ENCODE measurements around the gene MCRIP2.

Gene MCRIP2

GRCh38 chr16:692356-693108 lies 50.9 kb downstream of the MCRIP2 start:
- DNase-seq (ENCODE audit: extremely low read depth, insufficient read length) = no peak
- H3K36me3 ChIP-seq (ENCODE audit: control insufficient read depth, insufficient read depth, low read length) = peaks cover 2% of the 10 kb centered on the region
- no peak for TF ChIP-seq CTCF (IDR thresholded peaks at IDR 0.05; ENCODE audit: insufficient read depth, low read length, poor library complexity, severe bottlenecking)

GRCh38 chr16:693364-693763 lies 51.7 kb downstream of the MCRIP2 start:
- DNase-seq (ENCODE audit: extremely low read depth, insufficient read length) = no peak
- Histone ChIP-seq H3K36me3 (ENCODE audit: control insufficient read depth, insufficient read depth, low read length) (no peaks in the 10 kb centered on the region), H3K27me3 (replicated peaks; ENCODE audit: control insufficient read depth, insufficient read depth, low read length) (no peaks in the 10 kb centered on the region; the same call in 1 of the 2 replicates), H3K4me3 (replicated peaks; ENCODE audit: low read depth, low read length) (no peak overlapping the region)
- TF ChIP-seq CTCF (IDR thresholded peaks at IDR 0.05; ENCODE audit: insufficient read depth, low read length, poor library complexity, severe bottlenecking) = no peak

More at GRCh38 chr16:692356-693108, 50.9 kb downstream of the MCRIP2 start:
- Histone ChIP-seq H3K27me3 (replicated peaks; ENCODE audit: control insufficient read depth, insufficient read depth, low read length) (no peaks in the 10 kb centered on the region; the same call in 1 of the 2 replicates), H3K4me3 (replicated peaks; ENCODE audit: low read depth, low read length) (no peak overlapping the region)

GRCh38 chr16:693766-694165 lies 52.1 kb downstream of the MCRIP2 start:
- H3K4me3 ChIP-seq (replicated peaks; ENCODE audit: low read depth, low read length) = no peak overlapping the region
- H3K36me3 ChIP-seq (ENCODE audit: control insufficient read depth, insufficient read depth, low read length) = no peaks in the 10 kb centered on the region
- no peak for DNase-seq (ENCODE audit: extremely low read depth, insufficient read length)
- H3K27me3 ChIP-seq (replicated peaks; ENCODE audit: control insufficient read depth, insufficient read depth, low read length) = no peaks in the 10 kb centered on the region; the same call in 1 of the 2 replicates
- TF ChIP-seq CTCF (IDR thresholded peaks at IDR 0.05; ENCODE audit: insufficient read depth, low read length, poor library complexity, severe bottlenecking) = no peak

GRCh38 chr16:694187-694862 lies 52.7 kb downstream of the MCRIP2 start:
- no peak for DNase-seq (ENCODE audit: extremely low read depth, insufficient read length)
- no peak for TF ChIP-seq CTCF (IDR thresholded peaks at IDR 0.05; ENCODE audit: insufficient read depth, low read length, poor library complexity, severe bottlenecking)
- no peaks in the 10 kb centered on the region for H3K36me3 ChIP-seq (ENCODE audit: control insufficient read depth, insufficient read depth, low read length)
- no peaks in the 10 kb centered on the region; the same call in 1 of the 2 replicates for H3K27me3 ChIP-seq (replicated peaks; ENCODE audit: control insufficient read depth, insufficient read depth, low read length)
- peak overlapping the region; percentile 55 for H3K4me3 ChIP-seq (replicated peaks; ENCODE audit: low read depth, low read length)

- no peaks in the 10 kb centered on the region for H3K36me3 ChIP-seq (ENCODE audit: control insufficient read depth, insufficient read depth, low read length)
- no peaks in the 10 kb centered on the region; the same call in 1 of the 2 replicates for H3K27me3 ChIP-seq (replicated peaks; ENCODE audit: control insufficient read depth, insufficient read depth, low read length)
Measured at GRCh38 chr16:694863-695354, 53.3 kb downstream of the MCRIP2 start.

More at GRCh38 chr16:694863-695354, 53.3 kb downstream of the MCRIP2 start:
- no peak for DNase-seq (ENCODE audit: extremely low read depth, insufficient read length)
- H3K4me3 ChIP-seq (replicated peaks; ENCODE audit: low read depth, low read length) = peak overlapping the region; percentile 55
- TF ChIP-seq CTCF (IDR thresholded peaks at IDR 0.05; ENCODE audit: insufficient read depth, low read length, poor library complexity, severe bottlenecking) = no peak

All from GM06990 (cell line).